ENCODE measurements around the gene SHC1.

DNA sequence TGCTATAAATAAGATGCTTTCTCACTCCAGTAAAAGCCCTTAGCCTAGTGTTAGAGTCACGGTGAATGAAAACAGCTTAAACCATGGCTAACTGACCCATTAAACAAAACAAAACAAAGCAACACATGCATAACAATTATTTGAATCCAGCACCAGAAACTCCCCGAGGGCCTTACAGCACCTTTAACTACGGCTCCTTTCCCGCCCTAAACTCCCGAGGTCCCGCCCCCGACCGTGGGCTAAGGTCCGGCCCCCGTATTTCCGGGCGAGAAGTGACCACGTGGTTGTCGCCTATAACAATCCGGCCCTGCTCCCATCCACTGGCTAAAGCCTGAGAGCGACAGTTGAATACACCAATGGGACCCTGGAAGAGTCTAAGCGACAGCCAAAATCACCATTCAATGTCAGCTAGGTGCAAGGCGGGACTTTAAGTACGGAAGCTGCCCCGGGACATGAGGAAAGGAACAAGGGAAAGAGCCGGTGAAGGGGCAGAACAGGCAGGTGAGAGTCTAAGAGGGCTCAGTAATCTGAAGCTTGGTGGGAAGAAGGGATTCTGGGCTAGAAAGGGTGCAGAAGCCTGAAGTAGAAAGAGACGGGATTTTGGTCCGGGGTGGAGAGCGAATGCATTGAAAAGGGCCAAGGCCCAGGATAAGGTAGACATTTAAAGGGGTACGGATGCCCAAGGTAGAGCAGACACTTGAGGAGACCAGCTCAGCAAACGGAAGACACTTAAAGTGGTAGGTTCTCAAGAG, 12.5 kb upstream of the SHC1 start, which contains the start of gene FLAD1:
- TF ChIP-seq, protein P1, sequence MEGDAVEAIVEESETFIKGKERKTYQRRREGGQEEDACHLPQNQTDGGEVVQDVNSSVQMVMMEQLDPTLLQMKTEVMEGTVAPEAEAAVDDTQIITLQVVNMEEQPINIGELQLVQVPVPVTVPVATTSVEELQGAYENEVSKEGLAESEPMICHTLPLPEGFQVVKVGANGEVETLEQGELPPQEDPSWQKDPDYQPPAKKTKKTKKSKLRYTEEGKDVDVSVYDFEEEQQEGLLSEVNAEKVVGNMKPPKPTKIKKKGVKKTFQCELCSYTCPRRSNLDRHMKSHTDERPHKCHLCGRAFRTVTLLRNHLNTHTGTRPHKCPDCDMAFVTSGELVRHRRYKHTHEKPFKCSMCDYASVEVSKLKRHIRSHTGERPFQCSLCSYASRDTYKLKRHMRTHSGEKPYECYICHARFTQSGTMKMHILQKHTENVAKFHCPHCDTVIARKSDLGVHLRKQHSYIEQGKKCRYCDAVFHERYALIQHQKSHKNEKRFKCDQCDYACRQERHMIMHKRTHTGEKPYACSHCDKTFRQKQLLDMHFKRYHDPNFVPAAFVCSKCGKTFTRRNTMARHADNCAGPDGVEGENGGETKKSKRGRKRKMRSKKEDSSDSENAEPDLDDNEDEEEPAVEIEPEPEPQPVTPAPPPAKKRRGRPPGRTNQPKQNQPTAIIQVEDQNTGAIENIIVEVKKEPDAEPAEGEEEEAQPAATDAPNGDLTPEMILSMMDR (conservative IDR thresholded peaks at IDR 0.05; ENCODE audit: low read depth, low read length): no peak
- TF ChIP-seq EZH2phosphoT487 (IDR thresholded peaks at IDR 0.05; ENCODE audit: borderline replicate concordance, low read length) (no peak), EZH2 (IDR thresholded peaks at IDR 0.05; ENCODE audit: low read length, unreplicated experiment) (no peak)
